HepG2 (cell line): ENCODE data around the gene NSMCE4A.

ENCODE experiments used
- CTCF ChIP-seq: sonication (generic); formaldehyde crosslinking; IDR thresholded peaks from 2 replicates; pipeline ENCODE4 v1.5.0; 2020; ENCODE audit warnings: mild to moderate bottlenecking, missing genetic modification reagents, moderate library complexity
- PBX3 ChIP-seq: sonication (generic); formaldehyde crosslinking; IDR thresholded peaks from 2 replicates; pipeline ENCODE4 v1.8.1; 2023; ENCODE audit warnings: missing genetic modification reagents, inconsistent platforms, borderline replicate concordance
- RELA ChIP-seq: sonication (generic); formaldehyde crosslinking; IDR thresholded peaks from 2 replicates; pipeline ENCODE4 v1.4.0; 2020; ENCODE audit warnings: missing genetic modification reagents
- ZBTB21 ChIP-seq: sonication (generic); formaldehyde crosslinking; IDR thresholded peaks from 2 replicates; pipeline ENCODE4 v1.4.0; 2020; ENCODE audit warnings: missing genetic modification reagents
- ZZZ3 ChIP-seq: sonication (generic); formaldehyde crosslinking; IDR thresholded peaks from 2 replicates; pipeline ENCODE4 v1.4.0; 2020; ENCODE audit warnings: missing genetic modification reagents, mild to moderate bottlenecking, borderline replicate concordance

- TF ChIP-seq CTCF (CRISPR knock-in tag) (no peak), PBX3 (no peak), ZZZ3 (CRISPR knock-in tag) (no peak), RELA (CRISPR knock-in tag) (no peak), ZBTB21 (CRISPR knock-in tag) (no peak)
Measured at GRCh38 chr10:121919666-121920065, 55.4 kb downstream of the NSMCE4A start.
